T-cell (primary cell): Measurements from ENCODE around the gene CARS2. TPM values are rescaled to one million over a fixed set of nuclear protein-coding genes. Genes with fewer than 3 reads are reported as not detected.

Experiments
- ATAC-seq, 4 experiments: fragments of 200-7000 bp in 3 of 4; fragments of 150-1000 bp in 1 of 4; cut with Tn5 transposase; replicated peaks in 1 of 4; 1 replicate in 3 of 4; 2 replicates in 1 of 4; pipeline ENCODE4 v1.10.0; 2021; ENCODE audit warnings: moderate library complexity in 3 of 4, mild to moderate bottlenecking in 2 of 4, moderate number of reproducible peaks in 1 of 4
- CTCF ChIA-PET, 2 donors: fragments of 300-600 bp; sonication (Branson Sonifier 250); formaldehyde crosslinking; loops; one replicate each; lab custom pipeline; 2022; ENCODE audit warnings: antibody characterized with exemption in 2 of 2; lab: Charles Lee
- POLR2A ChIA-PET, 2 donors: fragments of 300-600 bp; sonication (Branson Sonifier 250); formaldehyde crosslinking; loops; one replicate each; lab custom pipeline; 2022; ENCODE audit warnings: antibody characterized with exemption in 2 of 2; lab: Charles Lee
- DNase-seq, 35 experiments: peaks; one replicate each; pipeline versions ENCODE4 v3.0.0 to v3.0.0-alpha.2; 2013 to 2023
- H3K27ac ChIP-seq: one replicate; pipeline ENCODE4 v1.5.1; 2013; ENCODE audit warnings: low read length
- H3K27me3 ChIP-seq, 2 experiments: replicated peaks in 1 of 2; 1 replicate in 1 of 2; 2 replicates in 1 of 2; pipeline versions ENCODE4 v1.6.1 to v1.7.0; 2013; ENCODE audit warnings: low read length in 1 of 2, mixed read lengths in 1 of 2; ENCODE audit not compliant: control insufficient read depth in 2 of 2, insufficient read depth in 2 of 2; ENCODE audit errors: extremely low read depth in 1 of 2
- H3K36me3 ChIP-seq, 2 donors: 1 replicate in 1 of 2; 2 replicates in 1 of 2; pipeline versions ENCODE4 v1.6.1 to v1.7.0; 2013; ENCODE audit warnings: low read length in 1 of 2; ENCODE audit not compliant: control insufficient read depth in 2 of 2, insufficient read depth in 1 of 2; ENCODE audit errors: extremely low read depth in 1 of 2
- H3K4me1 ChIP-seq, 2 experiments: 1 replicate in 1 of 2; 2 replicates in 1 of 2; pipeline versions ENCODE4 v1.6.1 to v1.7.0; 2013; ENCODE audit warnings: low read length in 2 of 2, mixed read lengths in 1 of 2; ENCODE audit not compliant: insufficient read depth in 2 of 2, control insufficient read depth in 1 of 2; ENCODE audit errors: extremely low read depth in 1 of 2
- H3K4me3 ChIP-seq, 2 donors: 1 replicate in 1 of 2; 2 replicates in 1 of 2; pipeline versions ENCODE4 v1.5.1 to v1.7.0; 2013; ENCODE audit warnings: mild to moderate bottlenecking in 2 of 2, low read length in 1 of 2, moderate library complexity in 1 of 2; ENCODE audit not compliant: control insufficient read depth in 1 of 2; ENCODE audit errors: extremely low read depth in 1 of 2
- H3K9me3 ChIP-seq: 2 replicates; pipeline ENCODE4 v1.7.0; 2013
- H3K27ac Mint-ChIP-seq, 2 donors: one replicate each; pipeline ENCODE4 v1.8.0; 2020 to 2021; ENCODE audit warnings: mild to moderate bottlenecking in 2 of 2, mixed read lengths in 2 of 2
- H3K27me3 Mint-ChIP-seq, 2 donors: one replicate each; pipeline ENCODE4 v1.8.0; 2021 to 2022; ENCODE audit warnings: mixed read lengths in 2 of 2
- H3K36me3 Mint-ChIP-seq: one replicate; pipeline ENCODE4 v1.8.0; 2021; ENCODE audit warnings: mixed read lengths
- H3K4me1 Mint-ChIP-seq, 3 donors: one replicate each; pipeline ENCODE4 v1.8.0; 2020 to 2022; ENCODE audit warnings: mixed read lengths in 3 of 3, mild to moderate bottlenecking in 1 of 3
- H3K4me3 Mint-ChIP-seq, 3 donors: one replicate each; pipeline ENCODE4 v1.8.0; 2020 to 2022; ENCODE audit warnings: mild to moderate bottlenecking in 3 of 3, mixed read lengths in 3 of 3, moderate library complexity in 3 of 3
- H3K9me3 Mint-ChIP-seq, 3 donors: one replicate each; pipeline ENCODE4 v1.8.0; 2020 to 2022; ENCODE audit warnings: mixed read lengths in 3 of 3
- WGBS: methylation state at CpG from one replicate; pipeline ENCODE4 v1.1.5; 2013; ENCODE audit warnings: missing lambda C conversion rate; ENCODE audit not compliant: insufficient coverage; 5-methylcytosine and 5-hydroxymethylcytosine counted together
- total RNA-seq, 35 experiments: library from RNA in 6 of 35; stranded (reverse) in 6 of 35; fragments of 120-200 nt in 1 of 35; gene quantifications; one replicate each; pipeline versions ENCODE4 v1.2.1 to v1.2.4 and lab custom pipeline; 2013 to 2026

Gene CARS2
- total RNA-seq, 5 donors from 2014 or later (not counting 1 experiment from before 2014, with no cell fraction given) = 74.2 to 102 (median 85.4) TPM

GRCh38 chr13:110653271-110653670, 52.6 kb downstream of the CARS2 start:
- no peak for ATAC-seq
- Histone ChIP-seq H3K4me1 (no peaks in the 10 kb centered on the region), H3K27me3 (no peaks in the 10 kb centered on the region), H3K9me3 (no peaks in the 10 kb centered on the region), H3K36me3 (peaks cover 24 to 48% of the 10 kb centered on the region in 2 donors), H3K4me3 (no peak overlapping the region), H3K27ac (no peak overlapping the region)
- H3K9me3 Mint-ChIP-seq = no peaks in the 10 kb centered on the region
- peaks cover 14 to 24% (median 24%) of the 10 kb centered on the region in 3 donors for H3K4me1 Mint-ChIP-seq
- no peak overlapping the region for H3K4me3 Mint-ChIP-seq
- CTCF ChIA-PET = no interaction called here
- H3K27me3 Mint-ChIP-seq = no peaks in the 10 kb centered on the region
- no peak for DNase-seq
- 80% methylated on average over 13 of the region's 14 CpGs for WGBS
- peak overlapping the region in 1 of 2 donors; percentile 8 for H3K27ac Mint-ChIP-seq
- POLR2A ChIA-PET = no interaction called here
- H3K36me3 Mint-ChIP-seq = peaks cover 37% of the 10 kb centered on the region

- CTCF ChIA-PET = no interaction called here
- Histone ChIP-seq H3K36me3 (peaks cover 24 to 52% of the 10 kb centered on the region in 2 donors), H3K9me3 (no peaks in the 10 kb centered on the region), H3K27ac (no peak overlapping the region), H3K4me1 (no peaks in the 10 kb centered on the region), H3K4me3 (no peak overlapping the region), H3K27me3 (no peaks in the 10 kb centered on the region)
- Mint-ChIP-seq H3K4me3 (no peak overlapping the region), H3K9me3 (no peaks in the 10 kb centered on the region), H3K36me3 (peaks cover 33% of the 10 kb centered on the region), H3K4me1 (peaks cover 8 to 19% (median 19%) of the 10 kb centered on the region in 3 donors), H3K27me3 (no peaks in the 10 kb centered on the region), H3K27ac (no peak overlapping the region)
- POLR2A ChIA-PET = no interaction called here
- 92% methylated on average over 2 of the region's 10 CpGs for WGBS
- ATAC-seq (no peak), DNase-seq (no peak)
These were observed 53.2 kb downstream of the CARS2 start for GRCh38 chr13:110652764-110653163.

GRCh38 chr13:110652231-110652730, 53.6 kb downstream of the CARS2 start:
- no peaks in the 10 kb centered on the region for H3K4me1 ChIP-seq
- CTCF ChIA-PET = no interaction called here
- H3K36me3 ChIP-seq = peaks cover 24 to 54% of the 10 kb centered on the region in 2 donors
- no peaks in the 10 kb centered on the region for H3K27me3 ChIP-seq
- Mint-ChIP-seq H3K9me3 (no peaks in the 10 kb centered on the region), H3K36me3 (peaks cover 33% of the 10 kb centered on the region), H3K27me3 (no peaks in the 10 kb centered on the region), H3K4me1 (peaks cover 4 to 14% (median 14%) of the 10 kb centered on the region in 3 donors), H3K27ac (no peak overlapping the region), H3K4me3 (no peak overlapping the region)
- H3K9me3 ChIP-seq = no peaks in the 10 kb centered on the region
- ATAC-seq = no peak
- no peak overlapping the region for H3K27ac ChIP-seq
- no CpG with 5 or more reads among the region's 10 CpGs for WGBS
- H3K4me3 ChIP-seq = no peak overlapping the region
- DNase-seq = no peak
- POLR2A ChIA-PET = no interaction called here

GRCh38 chr13:110651726-110652230, 54.1 kb downstream of the CARS2 start:
- POLR2A ChIA-PET = no interaction called here
- H3K9me3 ChIP-seq = no peaks in the 10 kb centered on the region
- CTCF ChIA-PET = no interaction called here
- no peak overlapping the region for H3K4me3 Mint-ChIP-seq
- DNase-seq (no peak), ATAC-seq (no peak)
- H3K36me3 Mint-ChIP-seq = peaks cover 33% of the 10 kb centered on the region
- H3K27ac ChIP-seq = no peak overlapping the region
- H3K4me1 ChIP-seq = no peaks in the 10 kb centered on the region
- H3K4me1 Mint-ChIP-seq = peaks cover 2 to 12% (median 12%) of the 10 kb centered on the region in 3 donors
- H3K9me3 Mint-ChIP-seq = no peaks in the 10 kb centered on the region
- no peak overlapping the region for H3K4me3 ChIP-seq
- no peaks in the 10 kb centered on the region for H3K27me3 ChIP-seq
- H3K27ac Mint-ChIP-seq = no peak overlapping the region
- WGBS = 98% methylated on average over 9 of the region's 16 CpGs
- H3K27me3 Mint-ChIP-seq = no peaks in the 10 kb centered on the region
- peaks cover 24 to 56% of the 10 kb centered on the region in 2 donors for H3K36me3 ChIP-seq

- ATAC-seq (no peak), DNase-seq (no peak)
- Histone ChIP-seq H3K27ac (no peak overlapping the region), H3K27me3 (no peaks in the 10 kb centered on the region), H3K4me3 (no peak overlapping the region), H3K4me1 (no peaks in the 10 kb centered on the region), H3K9me3 (no peaks in the 10 kb centered on the region), H3K36me3 (peaks cover 24 to 57% of the 10 kb centered on the region in 2 donors)
- 97% methylated on average over 12 of the region's 14 CpGs for WGBS
- Mint-ChIP-seq H3K27me3 (no peaks in the 10 kb centered on the region), H3K27ac (no peak overlapping the region), H3K4me1 (peaks cover under 1 to 10% (median 10%) of the 10 kb centered on the region in 3 donors), H3K9me3 (no peaks in the 10 kb centered on the region), H3K36me3 (peaks cover 31% of the 10 kb centered on the region), H3K4me3 (no peak overlapping the region)
- CTCF ChIA-PET = no interaction called here
- POLR2A ChIA-PET = no interaction called here
These were observed 54.6 kb downstream of the CARS2 start for GRCh38 chr13:110651271-110651670.

GRCh38 chr13:110650436-110650835, 55.5 kb downstream of the CARS2 start:
- ChIA-PET POLR2A (no interaction called here), CTCF (no interaction called here)

More at GRCh38 chr13:110650436-110650835, 55.5 kb downstream of the CARS2 start:
- Mint-ChIP-seq H3K27me3 (no peaks in the 10 kb centered on the region), H3K4me3 (no peak overlapping the region), H3K9me3 (no peaks in the 10 kb centered on the region), H3K36me3 (peaks cover 24% of the 10 kb centered on the region), H3K4me1 (peaks cover 3 to 8% (median 3%) of the 10 kb centered on the region in 3 donors), H3K27ac (no peak overlapping the region)
- peaks cover 24 to 52% of the 10 kb centered on the region in 2 donors for H3K36me3 ChIP-seq
- peaks cover 0 to under 1% of the 10 kb centered on the region in 2 experiments for H3K4me1 ChIP-seq
- H3K27me3 ChIP-seq = no peaks in the 10 kb centered on the region
- 97% methylated on average over 11 of the region's 14 CpGs for WGBS
- ATAC-seq (no peak), DNase-seq (no peak)
- no peaks in the 10 kb centered on the region for H3K9me3 ChIP-seq
- H3K27ac ChIP-seq = no peak overlapping the region
- H3K4me3 ChIP-seq = no peak overlapping the region
